Breast epithelium (tissue), 4 donors: ENCODE measurements around the gene XPO6. TPM values are rescaled to one million over a fixed set of nuclear protein-coding genes. Genes with fewer than 3 reads are reported as not detected.

Experiments
- DNase-seq, 2 donors: peaks; one replicate each; pipeline ENCODE4 v3.0.0-alpha.2; 2019; ENCODE audit warnings: low spot score in 2 of 2
- H3K27ac ChIP-seq, 2 donors: fragments of 200-600 bp; sonication (generic) in 1 of 2; one replicate each; pipeline ENCODE4 v1.5.1; 2016 to 2019; ENCODE audit warnings: mild to moderate bottlenecking in 1 of 2
- H3K27me3 ChIP-seq, 2 donors: fragments of 200-600 bp; sonication (generic) in 1 of 2; one replicate each; pipeline versions ENCODE4 v1.5.1 to v1.6.0; 2017 to 2019; ENCODE audit warnings: control low read depth in 1 of 2, mild to moderate bottlenecking in 1 of 2
- H3K36me3 ChIP-seq: fragments of 200-600 bp; one replicate; pipeline ENCODE4 v1.5.1; 2019
- H3K4me1 ChIP-seq, 2 donors: fragments of 200-600 bp; sonication (generic); one replicate each; pipeline ENCODE4 v1.5.1; 2016 to 2019; ENCODE audit warnings: control low read depth in 1 of 2
- H3K4me3 ChIP-seq, 3 donors: fragments of 200-600 bp; sonication (generic); 1 replicate in 2 of 3; 2 replicates in 1 of 3; pipeline ENCODE4 v1.5.1; 2016 to 2019; ENCODE audit warnings: mild to moderate bottlenecking in 3 of 3, moderate library complexity in 2 of 3
- H3K9me3 ChIP-seq, 2 donors: fragments of 200-600 bp; sonication (generic) in 1 of 2; one replicate each; pipeline ENCODE4 v1.5.1; 2016 to 2019; ENCODE audit warnings: control low read depth in 1 of 2
- POLR2A ChIP-seq: fragments of 450-650 bp; IDR thresholded peaks from one replicate; pipeline ENCODE4 v1.6.1; 2016; ENCODE audit warnings: antibody characterized with exemption, mild to moderate bottlenecking, moderate library complexity
- POLR2AphosphoS5 ChIP-seq, 3 donors: sonication (generic); formaldehyde crosslinking; IDR thresholded peaks; one replicate each; pipeline ENCODE4 v1.6.1; 2017; ENCODE audit warnings: antibody characterized with exemption in 3 of 3
- intact Hi-C: fragments of 100-400 bp; cut with DNase I; formaldehyde crosslinking; loops from one replicate; pipeline ENCODE4 v1.15.1; 2023; ENCODE audit warnings: low total_unique reads
- total RNA-seq, 3 donors: library from RNA; depleted of rRNA; stranded (reverse); fragments of >200 nt; gene quantifications; one replicate each; pipeline ENCODE4 v1.1.0, GENCODE V29; 2016
- TF ChIP-seq, protein P1 (sequence below), 3 donors: fragments of 450-650 bp; IDR thresholded peaks; one replicate each; pipeline ENCODE4 v1.5.1; 2016 to 2017; ENCODE audit warnings: antibody characterized with exemption in 3 of 3, mild to moderate bottlenecking in 3 of 3, moderate library complexity in 3 of 3

The XPO6 gene
- total RNA-seq, 3 donors from 2014 or later = 66.4 to 84.6 (median 67.4) TPM

- no peaks in the 10 kb centered on the region for H3K27me3 ChIP-seq
- DNase-seq = no peak
- no peaks in the 10 kb centered on the region for H3K9me3 ChIP-seq
- H3K4me1 ChIP-seq = no peaks in the 10 kb centered on the region
- H3K27ac ChIP-seq = no peak overlapping the region
- no peaks in the 10 kb centered on the region for H3K36me3 ChIP-seq
- no peak overlapping the region for H3K4me3 ChIP-seq
- no peak for TF ChIP-seq POLR2AphosphoS5 (IDR thresholded peaks at IDR 0.05)
- TF ChIP-seq POLR2A = no peak
- TF ChIP-seq, protein P1, sequence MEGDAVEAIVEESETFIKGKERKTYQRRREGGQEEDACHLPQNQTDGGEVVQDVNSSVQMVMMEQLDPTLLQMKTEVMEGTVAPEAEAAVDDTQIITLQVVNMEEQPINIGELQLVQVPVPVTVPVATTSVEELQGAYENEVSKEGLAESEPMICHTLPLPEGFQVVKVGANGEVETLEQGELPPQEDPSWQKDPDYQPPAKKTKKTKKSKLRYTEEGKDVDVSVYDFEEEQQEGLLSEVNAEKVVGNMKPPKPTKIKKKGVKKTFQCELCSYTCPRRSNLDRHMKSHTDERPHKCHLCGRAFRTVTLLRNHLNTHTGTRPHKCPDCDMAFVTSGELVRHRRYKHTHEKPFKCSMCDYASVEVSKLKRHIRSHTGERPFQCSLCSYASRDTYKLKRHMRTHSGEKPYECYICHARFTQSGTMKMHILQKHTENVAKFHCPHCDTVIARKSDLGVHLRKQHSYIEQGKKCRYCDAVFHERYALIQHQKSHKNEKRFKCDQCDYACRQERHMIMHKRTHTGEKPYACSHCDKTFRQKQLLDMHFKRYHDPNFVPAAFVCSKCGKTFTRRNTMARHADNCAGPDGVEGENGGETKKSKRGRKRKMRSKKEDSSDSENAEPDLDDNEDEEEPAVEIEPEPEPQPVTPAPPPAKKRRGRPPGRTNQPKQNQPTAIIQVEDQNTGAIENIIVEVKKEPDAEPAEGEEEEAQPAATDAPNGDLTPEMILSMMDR (IDR thresholded peaks at IDR 0.05) = no peak
- intact Hi-C loops = no loop called here
These were observed 42.7 kb downstream of the XPO6 start for GRCh38 chr16:28168991-28169554.

DNA sequence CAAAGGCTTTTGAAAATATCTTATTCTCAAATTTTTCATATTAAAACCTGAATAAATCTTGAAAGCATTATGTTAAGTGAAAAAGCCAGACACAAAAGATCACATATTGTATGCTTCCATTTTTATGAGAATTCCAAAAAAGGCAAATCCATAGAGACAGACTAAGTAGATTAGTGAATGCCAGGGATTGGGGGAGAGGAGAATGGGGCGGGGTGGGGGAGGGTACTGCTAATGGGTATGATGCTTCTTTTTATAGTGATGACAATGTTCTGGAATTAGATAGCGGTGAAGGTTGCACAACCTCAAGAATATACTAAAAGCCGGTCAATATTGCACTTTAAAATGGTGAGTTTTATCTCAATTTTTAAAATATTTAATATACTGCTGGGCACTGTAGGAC lies 44.0 kb downstream of the XPO6 start:
- Histone ChIP-seq H3K27ac (no peak overlapping the region), H3K36me3 (no peaks in the 10 kb centered on the region)
- intact Hi-C loops = no loop called here

DNA sequence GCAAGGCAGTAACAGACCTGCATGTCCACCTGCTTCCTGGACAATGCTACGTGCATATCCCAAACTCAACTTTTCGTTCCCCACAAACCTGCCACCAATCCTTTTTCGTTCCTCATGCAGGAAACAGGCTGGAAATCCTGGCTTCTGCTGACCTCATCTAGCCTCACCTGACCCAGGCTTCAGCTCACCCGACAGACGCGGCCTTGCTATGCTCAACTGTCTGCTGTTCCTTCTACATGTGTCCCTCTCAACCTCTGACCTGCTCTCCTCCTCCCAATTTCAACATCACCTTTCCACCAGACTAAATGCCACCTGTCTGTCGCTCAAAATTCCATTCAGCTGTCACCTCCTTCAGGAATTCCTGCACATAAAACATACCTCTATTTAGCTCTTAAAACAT lies 44.5 kb downstream of the XPO6 start:
- no peaks in the 10 kb centered on the region for H3K36me3 ChIP-seq
- H3K9me3 ChIP-seq = no peaks in the 10 kb centered on the region
- DNase-seq = no peak
- intact Hi-C loops = no loop called here
- no peak overlapping the region for H3K27ac ChIP-seq
- no peak overlapping the region for H3K4me3 ChIP-seq
- no peak for TF ChIP-seq POLR2A
- no peak for TF ChIP-seq POLR2AphosphoS5 (IDR thresholded peaks at IDR 0.05)
- TF ChIP-seq, protein P1 (IDR thresholded peaks at IDR 0.05) = no peak
- no peaks in the 10 kb centered on the region for H3K27me3 ChIP-seq
- no peaks in the 10 kb centered on the region for H3K4me1 ChIP-seq

More for the DNA sequence above, 44.0 kb downstream of the XPO6 start:
- H3K27me3 ChIP-seq = no peaks in the 10 kb centered on the region
- no peaks in the 10 kb centered on the region for H3K9me3 ChIP-seq
- DNase-seq = no peak
- no peaks in the 10 kb centered on the region for H3K4me1 ChIP-seq
- H3K4me3 ChIP-seq = no peak overlapping the region
- TF ChIP-seq POLR2A (no peak), POLR2AphosphoS5 (IDR thresholded peaks at IDR 0.05) (no peak)
- TF ChIP-seq, protein P1 (IDR thresholded peaks at IDR 0.05) = no peak

DNA sequence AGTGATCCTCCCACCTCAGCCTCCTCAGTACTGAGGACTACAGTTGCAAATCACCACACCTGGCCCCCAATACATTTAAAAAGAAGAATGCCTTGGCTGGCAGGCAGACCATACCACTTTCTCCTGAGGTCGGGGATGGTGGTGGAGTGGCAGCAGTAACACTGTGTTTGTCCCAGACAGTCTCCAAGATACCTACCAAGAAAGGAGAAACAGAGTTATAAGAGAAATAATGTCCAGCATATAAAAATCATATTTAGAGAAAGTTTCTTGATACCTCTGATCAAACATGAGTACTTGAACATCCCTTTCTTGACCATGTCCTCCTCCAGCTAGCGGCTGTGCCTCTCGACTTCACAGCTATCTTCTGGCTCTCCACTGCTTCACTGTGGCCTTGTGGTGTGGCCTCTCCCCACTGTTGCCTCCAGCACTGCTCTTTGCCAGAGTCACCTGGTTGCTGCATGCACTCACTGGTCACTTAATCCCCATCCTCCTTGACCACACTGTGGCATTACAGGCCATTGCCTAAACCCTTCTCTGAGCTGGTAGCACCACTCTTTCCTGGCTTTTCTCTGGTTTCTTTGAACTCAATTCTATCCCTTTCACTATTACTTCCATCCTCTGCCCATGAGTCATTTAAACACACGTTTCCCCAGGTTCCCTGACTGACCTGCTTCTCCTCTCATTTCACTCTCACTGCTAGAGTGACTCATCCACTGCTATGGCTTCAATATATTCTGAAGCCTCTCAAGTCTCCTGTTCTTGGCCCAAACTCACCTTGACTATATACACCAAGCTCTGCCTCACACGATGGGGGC lies 45.2 kb downstream of the XPO6 start:
- Histone ChIP-seq H3K4me3 (no peak overlapping the region), H3K27ac (no peak overlapping the region), H3K4me1 (no peaks in the 10 kb centered on the region), H3K9me3 (no peaks in the 10 kb centered on the region), H3K36me3 (no peaks in the 10 kb centered on the region), H3K27me3 (no peaks in the 10 kb centered on the region)
- TF ChIP-seq, protein P1 (IDR thresholded peaks at IDR 0.05) = no peak
- TF ChIP-seq POLR2A = no peak
- no peak for TF ChIP-seq POLR2AphosphoS5 (IDR thresholded peaks at IDR 0.05)
- intact Hi-C loops = no loop called here
- DNase-seq = no peak

DNA sequence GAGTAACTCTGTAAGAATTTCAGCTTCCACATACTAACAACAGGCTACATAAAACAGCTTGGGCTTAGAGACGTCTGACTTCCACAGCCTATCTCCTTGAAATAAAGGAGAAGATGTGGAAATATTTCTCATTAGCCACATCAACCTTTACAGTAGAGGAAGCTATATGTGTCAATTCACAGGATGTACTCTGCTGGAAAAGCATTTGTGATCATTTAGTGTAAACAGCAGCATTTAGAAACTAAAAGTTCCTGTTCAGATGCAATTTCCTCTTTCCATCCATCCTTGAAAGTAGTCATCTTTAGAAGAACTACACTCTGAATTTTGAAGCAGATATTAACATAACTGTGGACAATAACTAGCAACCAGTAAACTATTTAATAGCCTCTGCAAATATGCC lies 46.2 kb downstream of the XPO6 start:
- TF ChIP-seq POLR2AphosphoS5 (IDR thresholded peaks at IDR 0.05) = no peak
- TF ChIP-seq POLR2A = no peak
- TF ChIP-seq, protein P1 (IDR thresholded peaks at IDR 0.05) = no peak
- Histone ChIP-seq H3K4me1 (no peaks in the 10 kb centered on the region), H3K36me3 (no peaks in the 10 kb centered on the region), H3K9me3 (no peaks in the 10 kb centered on the region), H3K4me3 (no peak overlapping the region), H3K27ac (no peak overlapping the region), H3K27me3 (no peaks in the 10 kb centered on the region)
- intact Hi-C loops = no loop called here
- no peak for DNase-seq
